HG03460 (cell line): ENCODE measurements around the gene CLK2.
"Not testable (repeated sequence)": the region's sequence is repeated elsewhere in the genome, so short reads cannot be mapped to it uniquely, and the experiment has no call there.

Experiments used
- ATAC-seq: cut with Tn5 transposase; IDR thresholded peaks from one replicate; pipeline ENCODE4 v1.9.1; 2021; ENCODE audit not compliant: unreplicated experiment

The CLK2 gene

GRCh38 chr1:155214702-155215101 is 58.6 kb downstream of the CLK2 start:
- ATAC-seq, result not testable (repeated sequence)
